Right lobe of liver (tissue), 4 donors: Measurements from ENCODE around the gene SPOCD1.

Experiments used
- POLR2A ChIP-seq: fragments of 450-650 bp; IDR thresholded peaks from one replicate; pipeline ENCODE4 v1.6.1; 2017; ENCODE audit warnings: antibody characterized with exemption, mild to moderate bottlenecking
- TF ChIP-seq, protein P1 (sequence below), 4 donors: fragments of 200-600 bp in 3 of 4; fragments of 450-650 bp in 1 of 4; IDR thresholded peaks; one replicate each; pipeline versions ENCODE4 v1.5.1 to v1.8.0; 2016 to 2022; ENCODE audit warnings: antibody characterized with exemption in 4 of 4, mild to moderate bottlenecking in 2 of 4
- donor health status: DM: no; HTN: no; CAD: no.
- donor health status: DM: no; HTN: no; CAD: no.
- donor health status: DM: no; HTN: yes; CAD: no.

DNA sequence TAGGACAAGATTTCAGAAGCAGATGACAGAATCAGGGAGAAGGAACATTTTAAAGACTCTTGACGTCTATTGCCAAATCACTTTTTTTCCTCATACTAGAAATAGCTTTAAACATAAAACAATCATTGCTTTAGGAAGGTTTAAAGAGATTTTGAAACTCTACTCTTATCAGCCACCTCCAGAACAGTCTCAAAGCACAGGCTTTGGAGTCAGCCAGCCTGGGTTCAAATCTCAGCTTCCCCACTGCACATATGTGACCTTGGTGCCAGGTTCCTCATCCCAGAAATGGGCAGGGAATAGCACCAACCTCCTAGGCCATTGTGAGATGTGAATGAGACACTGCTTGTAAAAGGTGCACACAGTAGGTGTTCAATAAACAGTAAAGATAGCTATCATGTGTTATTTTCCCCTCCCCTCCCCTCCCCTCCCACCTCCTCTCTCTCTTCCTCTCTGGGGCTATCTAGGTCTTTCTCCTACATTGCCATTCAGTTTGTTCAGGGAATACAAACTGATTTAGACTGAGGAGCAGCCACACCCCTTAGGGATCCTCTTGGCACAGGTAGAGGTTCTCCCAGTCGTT, 20.6 kb downstream of the SPOCD1 start:
- TF ChIP-seq, protein P1, sequence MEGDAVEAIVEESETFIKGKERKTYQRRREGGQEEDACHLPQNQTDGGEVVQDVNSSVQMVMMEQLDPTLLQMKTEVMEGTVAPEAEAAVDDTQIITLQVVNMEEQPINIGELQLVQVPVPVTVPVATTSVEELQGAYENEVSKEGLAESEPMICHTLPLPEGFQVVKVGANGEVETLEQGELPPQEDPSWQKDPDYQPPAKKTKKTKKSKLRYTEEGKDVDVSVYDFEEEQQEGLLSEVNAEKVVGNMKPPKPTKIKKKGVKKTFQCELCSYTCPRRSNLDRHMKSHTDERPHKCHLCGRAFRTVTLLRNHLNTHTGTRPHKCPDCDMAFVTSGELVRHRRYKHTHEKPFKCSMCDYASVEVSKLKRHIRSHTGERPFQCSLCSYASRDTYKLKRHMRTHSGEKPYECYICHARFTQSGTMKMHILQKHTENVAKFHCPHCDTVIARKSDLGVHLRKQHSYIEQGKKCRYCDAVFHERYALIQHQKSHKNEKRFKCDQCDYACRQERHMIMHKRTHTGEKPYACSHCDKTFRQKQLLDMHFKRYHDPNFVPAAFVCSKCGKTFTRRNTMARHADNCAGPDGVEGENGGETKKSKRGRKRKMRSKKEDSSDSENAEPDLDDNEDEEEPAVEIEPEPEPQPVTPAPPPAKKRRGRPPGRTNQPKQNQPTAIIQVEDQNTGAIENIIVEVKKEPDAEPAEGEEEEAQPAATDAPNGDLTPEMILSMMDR (IDR thresholded peaks at IDR 0.05), result no peak
- TF ChIP-seq POLR2A, result no peak
